Right cardiac atrium (tissue), 5 donors: ENCODE results near the gene SLC12A9. TPM values are rescaled to one million over a fixed set of nuclear protein-coding genes. Genes with fewer than 3 reads are reported as not detected.
"Not testable (repeated sequence)": the region's sequence is repeated elsewhere in the genome, so short reads cannot be mapped to it uniquely, and the experiment has no call there.

Experiments
- ATAC-seq, 2 donors: fragments of 200-7000 bp; cut with Tn5 transposase; one replicate each; pipeline versions ENCODE4 v1.8.0 to v1.9.1; 2020; ENCODE audit warnings: moderate library complexity in 2 of 2, mild to moderate bottlenecking in 1 of 2
- DNase-seq, 3 donors: peaks; one replicate each; pipeline ENCODE4 v3.0.0-alpha.2; 2020
- H3K27ac ChIP-seq: one replicate; pipeline ENCODE4 v1.5.1; 2013; ENCODE audit warnings: mild to moderate bottlenecking, low read length, control low read depth, moderate library complexity
- H3K27me3 ChIP-seq: one replicate; pipeline ENCODE4 v1.6.1; 2013; ENCODE audit not compliant: control insufficient read depth, insufficient read depth
- H3K4me1 ChIP-seq: one replicate; pipeline ENCODE4 v1.6.1; 2013; ENCODE audit warnings: low read length; ENCODE audit not compliant: control insufficient read depth, insufficient read depth
- H3K4me3 ChIP-seq: one replicate; pipeline ENCODE4 v1.5.1; 2013; ENCODE audit warnings: low read length, control low read depth
- H3K9me3 ChIP-seq: one replicate; pipeline ENCODE4 v1.6.1; 2013; ENCODE audit warnings: low read length; ENCODE audit not compliant: control insufficient read depth
- WGBS: extraction: QIAGEN DNeasy Blood & Tissue Kit; methylation state at CpG from one replicate; pipeline ENCODE4 v1.1.7; 2013; 5-methylcytosine and 5-hydroxymethylcytosine counted together
- intact Hi-C, 4 donors: fragments of 100-400 bp; cut with DNase I; formaldehyde crosslinking; loops; one replicate each; pipeline versions ENCODE4 v1.11.0 to v1.14.0; 2022 to 2023
- long read RNA-seq, 4 donors: library from polyadenylated mRNA; unstranded; transcript quantifications; one replicate each; pipeline ENCODE4 v2.0.0, GENCODE V29; 2020 to 2021
- polyA plus RNA-seq: library from polyadenylated mRNA; stranded (reverse); fragments of 200-250 nt; gene quantifications from one replicate; pipeline ENCODE4 v1.2.3, GENCODE V29; 2013
- total RNA-seq, 4 donors: library from RNA; stranded (reverse); fragmentation: NEBNext Ultra II Directional; extraction: Animal tissue kit (Norgen Biotek cat#: 25700); gene quantifications; one replicate each; pipeline ENCODE4 v1.2.1, GENCODE V29; 2021
- donor health status: healthy with polysubstance abuse.
- donor health status: DM: no; HTN: yes; CAD: no.
- donor health status: DM: no; HTN: no; CAD: no.
- donor health status: DM: no; HTN: yes; CAD: no; lungs with severe emphysema.
- donor health status: DM: yes; HTN: yes; CAD: no.

The SLC12A9 gene
- total RNA-seq = 10 to 100 TPM in 3 of 4 donors, 1 to 10 TPM in 1; 9.3 to 16.9 (median 12.6) TPM
- 6.4 TPM for polyA plus RNA-seq
- long read RNA-seq, donor 1, partial matches to known transcripts = 6 of 13 reads
- long read RNA-seq, donor 1, other reads (novel, unspliced or antisense) = 4 of 13 reads
- long read RNA-seq, donor 2, full-length matches to known transcripts = 5 of 18 reads
- long read RNA-seq, donor 2, partial matches to known transcripts = 4 of 18 reads
- long read RNA-seq, donor 2, other reads (novel, unspliced or antisense) = 9 of 18 reads
- long read RNA-seq, donor 3, partial matches to known transcripts = 0 of 3 reads
- long read RNA-seq, donor 3, other reads (novel, unspliced or antisense) = 3 of 3 reads
- long read RNA-seq, donor 4, full-length matches to known transcripts = 5 of 14 reads
- long read RNA-seq, donor 4, partial matches to known transcripts = 2 of 14 reads
- long read RNA-seq, donor 4, other reads (novel, unspliced or antisense) = 7 of 14 reads

DNA sequence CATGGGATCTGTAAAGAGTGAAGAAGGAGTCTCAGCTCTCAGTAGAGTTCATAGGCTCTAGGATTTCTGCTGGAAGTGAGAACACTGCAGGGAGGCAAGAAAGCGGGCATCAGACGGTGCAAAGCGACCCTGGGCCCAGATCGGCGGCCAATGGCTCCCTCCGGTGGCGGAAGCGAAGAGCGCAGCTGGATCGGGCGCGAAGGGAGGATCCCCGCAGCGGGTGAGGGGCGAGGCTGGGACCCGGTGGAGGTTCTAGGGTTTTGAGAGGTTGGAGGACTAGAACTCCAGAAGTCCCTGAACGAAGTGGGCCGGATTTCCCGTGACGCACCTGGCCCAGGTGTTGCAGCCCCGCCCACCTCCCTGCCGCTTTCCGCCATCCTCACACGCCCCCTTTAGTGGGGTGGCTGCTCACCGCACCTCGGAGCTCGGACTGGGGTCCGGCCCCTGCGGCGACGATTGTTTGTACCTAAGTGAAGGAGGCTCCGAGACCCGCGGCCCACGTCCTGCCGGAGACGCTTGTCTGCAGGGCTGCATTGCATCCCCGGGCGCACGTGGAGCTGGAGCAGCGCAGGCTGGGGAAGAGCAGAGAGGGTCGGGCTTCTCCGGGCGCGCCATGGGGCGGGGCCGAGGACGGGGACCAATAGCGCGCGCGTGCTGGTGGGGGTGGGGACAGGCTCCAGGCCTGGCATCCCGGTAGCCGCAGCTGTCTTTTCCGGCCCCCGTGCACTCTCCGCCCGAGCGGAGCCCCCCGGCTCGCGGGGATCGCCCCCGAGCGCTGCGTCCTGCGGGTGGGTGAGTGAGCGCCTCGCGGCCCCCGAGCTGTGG, at the start of gene SLC12A9:
Gene SLC12A9 (plus strand): TSS at position 666 of the 825 bp plus-strand sequence. CDS start 1,485 bp downstream, outside the sequence.
- WGBS = under 1% methylated on average over 71 of the region's 71 CpGs

DNA sequence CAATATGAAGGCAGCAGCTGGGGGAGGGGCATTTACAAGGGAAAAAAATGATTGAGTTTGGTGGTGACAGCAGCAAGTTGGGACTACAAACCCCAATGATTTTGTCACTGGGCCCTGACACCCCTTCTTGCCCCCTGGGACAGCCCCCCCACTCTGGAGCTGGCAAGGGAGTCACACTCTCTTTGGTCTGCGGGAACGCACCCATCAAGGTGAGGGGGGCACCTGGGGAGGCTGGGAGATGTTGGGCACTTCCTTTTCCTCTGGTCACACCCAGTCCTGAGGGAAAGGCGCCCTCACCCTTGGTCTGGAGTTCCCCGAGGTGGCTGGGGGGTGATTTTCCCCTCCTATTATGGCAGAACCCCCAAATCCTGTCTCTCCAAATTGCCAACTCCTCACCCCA, 49.6 kb upstream of the SLC12A9 start:
- intact Hi-C loops = loop anchor here in 2 of 4 donors (5.0 kb wide), 1 partner anchor 49 kb away; the partner anchor contains the start of gene SLC12A9 (in 2 of the 2)
- WGBS = 69% methylated on average over 4 of the region's 4 CpGs

More for the DNA sequence above, at the start of gene SLC12A9:
- no peak within 1 kb of the TSS for H3K27ac ChIP-seq
- H3K9me3 ChIP-seq = no peaks in the 10 kb centered on the region
- H3K4me3 ChIP-seq = peak within 1 kb of the TSS; percentile 55
- intact Hi-C loops = loop anchor here (2.0 to 10.0 kb wide), 4 partner anchors 50 to 157 kb away; partner anchors contain the start of genes GIGYF1 (in 1 of the 4) and POP7 (in 1 of the 4)
- no peaks in the 10 kb centered on the region for H3K27me3 ChIP-seq
- ATAC-seq (peak; percentile 99), DNase-seq (peak; percentile 94 to 97 (median 97))
- H3K4me1 ChIP-seq = no peaks in the 10 kb centered on the region

GRCh38 chr7:100803398-100804161, 48.9 kb upstream of the SLC12A9 start:
- intact Hi-C loops = loop anchor here in 2 of 4 donors (5.0 kb wide), 1 partner anchor 49 kb away; the partner anchor contains the start of gene SLC12A9 (in 2 of the 2)
- no peaks in the 10 kb centered on the region for H3K9me3 ChIP-seq
- H3K4me3 ChIP-seq = no peak overlapping the region
- H3K27ac ChIP-seq = peak overlapping the region; percentile 43
- peak; percentile 84 to 93 (median 89) for DNase-seq
- peaks cover 4% of the 10 kb centered on the region for H3K4me1 ChIP-seq
- WGBS = 19% methylated on average over 19 of the region's 19 CpGs
- H3K27me3 ChIP-seq = no peaks in the 10 kb centered on the region
- ATAC-seq = peak; percentile 69 to 86

More for the DNA sequence above, 49.6 kb upstream of the SLC12A9 start:
- H3K27ac ChIP-seq = no peak overlapping the region
- H3K4me3 ChIP-seq = no peak overlapping the region
- DNase-seq = no peak
- no peaks in the 10 kb centered on the region for H3K9me3 ChIP-seq
- peaks cover 4% of the 10 kb centered on the region for H3K4me1 ChIP-seq
- peak in 1 of 2 donors; percentile 0 for ATAC-seq
- H3K27me3 ChIP-seq = no peaks in the 10 kb centered on the region

DNA sequence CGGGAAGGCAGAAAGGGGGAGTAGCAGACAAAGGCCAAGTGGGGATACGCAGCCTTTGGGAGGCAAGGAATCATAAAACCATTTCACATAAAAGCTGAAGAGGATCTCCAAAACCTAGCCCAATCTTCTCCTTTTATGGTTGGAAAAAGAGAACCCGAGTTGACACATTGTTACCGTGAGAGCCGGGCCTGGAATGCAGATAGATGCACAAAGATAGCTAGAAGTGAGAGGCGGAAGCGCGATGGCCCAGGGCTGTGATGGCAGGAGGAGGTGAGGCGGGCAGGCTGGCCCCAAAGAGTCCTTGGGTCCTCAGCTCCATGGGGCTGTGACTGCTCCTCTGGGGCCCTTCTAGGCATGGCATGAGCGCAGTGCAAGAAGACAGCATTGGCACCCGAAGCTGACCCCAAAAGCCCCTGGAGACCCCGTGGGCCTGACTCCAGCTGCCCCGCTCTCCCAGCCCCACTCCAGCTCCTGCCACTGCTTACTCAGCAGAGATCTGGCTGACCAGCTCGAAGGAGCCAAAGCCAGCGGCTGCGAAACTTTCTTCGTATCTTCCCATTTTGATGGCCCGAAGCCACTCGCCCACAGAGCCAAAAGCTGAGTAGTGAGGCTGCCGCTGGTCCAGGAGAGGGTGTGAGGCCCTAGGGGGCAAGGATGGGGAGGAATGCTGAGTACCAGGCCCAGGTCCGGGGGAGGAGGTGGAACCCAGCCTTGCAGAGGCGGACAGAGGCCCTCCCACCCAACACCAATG, 47.7 kb upstream of the SLC12A9 start:
- Histone ChIP-seq H3K4me1 (peaks cover 4% of the 10 kb centered on the region), H3K4me3 (no peak overlapping the region), H3K27me3 (no peaks in the 10 kb centered on the region), H3K9me3 (no peaks in the 10 kb centered on the region), H3K27ac (no peak overlapping the region)
- DNase-seq = peak in 1 of 3 donors; percentile 67
- WGBS = 79% methylated on average over 22 of the region's 22 CpGs
- intact Hi-C loops = loop anchor here in 2 of 4 donors (5.0 kb wide), 1 partner anchor 47 kb away; the partner anchor contains the start of gene SLC12A9 (in 2 of the 2)
- ATAC-seq = no peak

GRCh38 chr7:100806276-100806675, 46.2 kb upstream of the SLC12A9 start:
- ATAC-seq (no peak), DNase-seq (no peak)
- 75% methylated on average over 9 of the region's 9 CpGs for WGBS
- Histone ChIP-seq H3K4me3 (no peak overlapping the region), H3K4me1 (peaks cover 4% of the 10 kb centered on the region), H3K9me3 (no peaks in the 10 kb centered on the region), H3K27me3 (no peaks in the 10 kb centered on the region), H3K27ac (no peak overlapping the region)
- intact Hi-C loops = no loop called here

GRCh38 chr7:100806883-100807282, 45.6 kb upstream of the SLC12A9 start:
- intact Hi-C loops, DNase-seq, H3K4me1 ChIP-seq, H3K9me3 ChIP-seq, H3K27me3 ChIP-seq, H3K4me3 ChIP-seq, H3K27ac ChIP-seq, ATAC-seq: not testable (repeated sequence)
- 94% methylated on average over 6 of the region's 6 CpGs for WGBS

DNA sequence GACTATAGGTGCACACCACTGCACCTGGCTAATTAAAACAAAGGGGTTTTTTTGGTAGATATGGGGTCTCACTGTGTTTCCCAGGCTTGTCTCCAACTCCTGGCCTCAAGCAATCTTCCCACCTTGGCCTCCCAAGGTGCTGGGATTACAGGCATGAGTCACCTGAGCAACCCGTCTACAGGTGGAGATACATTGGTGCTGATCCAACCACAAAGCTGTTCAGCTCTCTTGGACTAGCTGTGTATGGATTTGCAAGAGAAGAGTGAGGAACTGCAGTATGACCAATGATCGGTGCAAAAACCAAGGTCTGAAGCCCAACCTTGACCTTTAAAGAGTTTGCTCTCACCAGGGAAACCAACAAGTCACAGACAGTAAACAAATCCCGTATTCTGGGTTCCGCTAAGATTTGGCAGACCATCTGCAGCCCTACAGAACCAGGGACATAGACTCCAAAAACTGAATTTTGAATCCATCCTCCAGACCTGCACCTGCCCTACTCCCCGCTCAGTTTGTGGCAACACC, 44.1 kb upstream of the SLC12A9 start:
- 78% methylated on average over 5 of the region's 5 CpGs for WGBS
- H3K4me1 ChIP-seq = peaks cover 4% of the 10 kb centered on the region
- ATAC-seq = no peak
- DNase-seq = no peak
- no peak overlapping the region for H3K4me3 ChIP-seq
- no peaks in the 10 kb centered on the region for H3K9me3 ChIP-seq
- no peaks in the 10 kb centered on the region for H3K27me3 ChIP-seq
- H3K27ac ChIP-seq = no peak overlapping the region
- intact Hi-C loops = no loop called here

DNA sequence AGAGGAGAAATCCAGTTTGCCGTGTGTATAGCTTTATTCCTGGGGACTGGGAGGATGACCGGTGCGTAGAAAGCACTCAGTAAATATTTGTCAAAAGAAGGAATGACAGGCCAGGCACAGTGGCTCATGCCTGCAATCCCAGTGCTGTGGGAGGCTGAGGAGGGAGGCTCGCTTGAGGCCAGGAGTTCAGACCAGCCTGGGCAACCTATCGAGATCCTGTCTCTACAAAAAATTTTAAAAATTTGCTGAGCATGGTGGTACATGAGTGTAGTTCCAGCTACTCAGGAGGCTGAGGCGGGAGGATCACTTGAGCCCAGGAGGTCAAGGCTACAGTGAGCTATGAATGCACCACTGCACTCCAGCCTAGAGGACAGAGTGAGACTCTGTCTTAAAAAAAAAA, 41.0 kb upstream of the SLC12A9 start:
- intact Hi-C loops = no loop called here
- no peaks in the 10 kb centered on the region for H3K27me3 ChIP-seq
- no peak overlapping the region for H3K27ac ChIP-seq
- no peaks in the 10 kb centered on the region for H3K9me3 ChIP-seq
- H3K4me1 ChIP-seq = no peaks in the 10 kb centered on the region
- ATAC-seq (no peak), DNase-seq (no peak)
- no peak overlapping the region for H3K4me3 ChIP-seq
- WGBS = 80% methylated on average over 6 of the region's 6 CpGs

GRCh38 chr7:100812729-100813128, 39.8 kb upstream of the SLC12A9 start:
- H3K4me1 ChIP-seq = no peaks in the 10 kb centered on the region
- WGBS = 93% methylated on average over 22 of the region's 22 CpGs
- H3K27ac ChIP-seq = no peak overlapping the region
- no peak for DNase-seq
- no peaks in the 10 kb centered on the region for H3K9me3 ChIP-seq
- H3K4me3 ChIP-seq = no peak overlapping the region
- intact Hi-C loops = no loop called here
- no peaks in the 10 kb centered on the region for H3K27me3 ChIP-seq
- peak in 1 of 2 donors; percentile 9 for ATAC-seq
